H1 (cell line): Measurements from ENCODE around the gene MACROH2A1. TPM values are rescaled to one million over a fixed set of nuclear protein-coding genes. Genes with fewer than 3 reads are reported as not detected.

Experiments
- CTCF ChIA-PET: fragments of 300-600 bp; sonication (Branson Sonifier 250); formaldehyde crosslinking; loops from one replicate; lab custom pipeline; 2021; ENCODE audit not compliant: partially characterized antibody; lab: Charles Lee
- POLR2A ChIA-PET: fragments of 300-600 bp; sonication (Branson Sonifier 250); formaldehyde crosslinking; loops from one replicate; lab custom pipeline; 2021; ENCODE audit warnings: inconsistent platforms; ENCODE audit not compliant: partially characterized antibody; lab: Charles Lee
- DNase-seq, 2 experiments: peaks; one replicate each; pipeline versions ENCODE4 v3.0.0 to v3.0.0-alpha.2; 2010 to 2022; ENCODE audit warnings: low spot score in 2 of 2, low read depth in 1 of 2, mixed read lengths in 1 of 2
- FAIRE-seq: peaks from 2 replicates; lab custom pipeline; 2011; peaks lifted over from hg19 to GRCh38; lab: Jason Lieb, UNC
- H2AFZ ChIP-seq: 2 replicates; pipeline ENCODE4 v1.8.1; 2012; ENCODE audit warnings: low read length, inconsistent platforms
- H2AK5ac ChIP-seq: 2 replicates; pipeline ENCODE4 v1.6.1; 2013; ENCODE audit warnings: low read depth, low read length
- H2BK120ac ChIP-seq: replicated peaks from 2 replicates; pipeline ENCODE3; 2013; ENCODE audit warnings: low read depth, low read length, inconsistent platforms
- H2BK12ac ChIP-seq: 2 replicates; pipeline ENCODE4 v1.6.1; 2013; ENCODE audit warnings: low read depth, low read length
- H2BK15ac ChIP-seq: 2 replicates; pipeline ENCODE4 v1.6.1; 2013; ENCODE audit warnings: low read length
- H2BK20ac ChIP-seq: 2 replicates; pipeline ENCODE4 v1.6.1; 2013; ENCODE audit warnings: low read length
- H2BK5ac ChIP-seq: 2 replicates; pipeline ENCODE4 v1.6.1; 2013; ENCODE audit warnings: low read depth, low read length
- H3K14ac ChIP-seq: 2 replicates; pipeline ENCODE4 v1.6.1; 2013; ENCODE audit warnings: inconsistent platforms; ENCODE audit not compliant: insufficient read length
- H3K18ac ChIP-seq: 2 replicates; pipeline ENCODE4 v1.6.1; 2013; ENCODE audit warnings: low read length; ENCODE audit errors: extremely low read depth
- H3K23ac ChIP-seq: 2 replicates; pipeline ENCODE4 v1.6.1; 2013; ENCODE audit warnings: inconsistent platforms; ENCODE audit not compliant: insufficient read length
- H3K23me2 ChIP-seq: 2 replicates; pipeline ENCODE4 v1.6.1; 2013; ENCODE audit warnings: low read depth, low read length
- H3K27ac ChIP-seq: 2 replicates; pipeline ENCODE4 v1.6.1; 2011; ENCODE audit warnings: low read depth, low read length, inconsistent platforms
- H3K27me3 ChIP-seq, 4 experiments: replicated peaks in 1 of 4; 1 replicate in 1 of 4; 2 replicates in 3 of 4; pipeline versions ENCODE4 v1.6.1 to v1.8.1; 2011 to 2013; ENCODE audit warnings: low read length in 3 of 4, mild to moderate bottlenecking in 3 of 4, inconsistent platforms in 2 of 4, mixed read lengths in 2 of 4, moderate library complexity in 1 of 4; ENCODE audit not compliant: control insufficient read depth in 3 of 4, insufficient read depth in 3 of 4; ENCODE audit errors: extremely low read depth in 1 of 4
- H3K36me3 ChIP-seq, 4 experiments: 2 replicates each; pipeline versions ENCODE4 v1.6.1 to v1.8.1; 2011 to 2013; ENCODE audit warnings: mild to moderate bottlenecking in 4 of 4, low read length in 3 of 4, moderate library complexity in 2 of 4, control low read depth in 1 of 4, inconsistent platforms in 1 of 4; ENCODE audit not compliant: insufficient read depth in 4 of 4, control insufficient read depth in 2 of 4
- H3K4ac ChIP-seq: replicated peaks from 2 replicates; pipeline ENCODE3; 2013; ENCODE audit warnings: low read length, low read depth, mixed read lengths, inconsistent platforms; ENCODE audit not compliant: insufficient read length
- H3K4me1 ChIP-seq, 4 experiments: replicated peaks in 1 of 4; 1 replicate in 1 of 4; 2 replicates in 3 of 4; pipeline versions ENCODE4 v1.6.1 to v1.8.1; 2011 to 2013; ENCODE audit warnings: low read length in 3 of 4, inconsistent platforms in 2 of 4, mixed read lengths in 1 of 4; ENCODE audit not compliant: insufficient read depth in 4 of 4, control insufficient read depth in 3 of 4
- H3K4me2 ChIP-seq, 2 experiments: 2 replicates each; pipeline versions ENCODE4 v1.6.1 to v1.8.1; 2011 to 2013; ENCODE audit warnings: low read depth in 2 of 2, low read length in 2 of 2, control low read depth in 1 of 2, inconsistent platforms in 1 of 2, mild to moderate bottlenecking in 1 of 2; ENCODE audit not compliant: insufficient read depth in 1 of 2
- H3K4me3 ChIP-seq, 4 experiments: fragments of 200-600, 300-600 bp in 1 of 4; sonication (generic), shearing (Covaris generic), sonication (Bioruptor Twin) in 1 of 4; 2 replicates each; pipeline versions ENCODE4 v1.5.1 to v1.8.1; 2011 to 2016; ENCODE audit warnings: low read length in 4 of 4, low read depth in 3 of 4, control low read depth in 2 of 4, inconsistent platforms in 2 of 4, mild to moderate bottlenecking in 2 of 4, mixed read lengths in 1 of 4, moderate library complexity in 1 of 4; ENCODE audit not compliant: insufficient read depth in 2 of 4; ENCODE audit errors: extremely low read depth in 1 of 4
- H3K56ac ChIP-seq: replicated peaks from 2 replicates; pipeline ENCODE3; 2013; ENCODE audit warnings: low read depth, mild to moderate bottlenecking, mixed read lengths, low read length, inconsistent platforms; ENCODE audit not compliant: insufficient read length
- H3K79me1 ChIP-seq: 2 replicates; pipeline ENCODE4 v1.6.1; 2013; ENCODE audit warnings: low read depth, low read length, control low read depth
- H3K79me2 ChIP-seq, 2 experiments: 2 replicates each; pipeline versions ENCODE4 v1.6.1 to v1.8.1; 2012 to 2013; ENCODE audit warnings: low read length in 2 of 2, mild to moderate bottlenecking in 2 of 2, inconsistent platforms in 1 of 2; ENCODE audit not compliant: insufficient read depth in 2 of 2, control insufficient read depth in 1 of 2
- H3K9ac ChIP-seq, 4 experiments: replicated peaks in 1 of 4; 1 replicate in 1 of 4; 2 replicates in 3 of 4; pipeline versions ENCODE4 v1.6.1 to v1.8.1; 2011 to 2013; ENCODE audit warnings: low read depth in 3 of 4, low read length in 3 of 4, control low read depth in 2 of 4, mild to moderate bottlenecking in 2 of 4, moderate library complexity in 2 of 4, inconsistent platforms in 1 of 4; ENCODE audit errors: extremely low read depth in 1 of 4
- H3K9me3 ChIP-seq, 2 experiments: 2 replicates each; pipeline versions ENCODE4 v1.6.1 to v1.8.1; 2012 to 2013; ENCODE audit warnings: mild to moderate bottlenecking in 2 of 2, moderate library complexity in 2 of 2, control low read depth in 1 of 2, inconsistent platforms in 1 of 2, low read depth in 1 of 2, low read length in 1 of 2, mixed read lengths in 1 of 2; ENCODE audit not compliant: insufficient read depth in 2 of 2
- H4K20me1 ChIP-seq, 2 experiments: replicated peaks in 1 of 2; 2 replicates each; pipeline versions ENCODE3 to v1.8.1; 2011 to 2013; ENCODE audit warnings: inconsistent platforms in 2 of 2, low read length in 2 of 2, mild to moderate bottlenecking in 1 of 2; ENCODE audit not compliant: insufficient read depth in 2 of 2, control insufficient read depth in 1 of 2
- H4K5ac ChIP-seq: 2 replicates; pipeline ENCODE4 v1.6.1; 2013; ENCODE audit warnings: low read length, low read depth, mixed read lengths, inconsistent platforms; ENCODE audit not compliant: insufficient read length
- H4K8ac ChIP-seq: 2 replicates; pipeline ENCODE4 v1.8.0; 2013; ENCODE audit warnings: mild to moderate bottlenecking, moderate library complexity, low read length, inconsistent platforms; ENCODE audit not compliant: insufficient read depth; ENCODE audit errors: extremely low read depth
- H4K91ac ChIP-seq: replicated peaks from 2 replicates; pipeline ENCODE3; 2013; ENCODE audit warnings: low read length, mixed read lengths, inconsistent platforms; ENCODE audit not compliant: insufficient read length
- ATF3 ChIP-seq: IDR thresholded peaks from 2 replicates; pipeline ENCODE4 v1.6.1; 2011; ENCODE audit warnings: low read depth, mild to moderate bottlenecking, low read length; ENCODE audit not compliant: insufficient read depth
- E2F6 ChIP-seq: IDR thresholded peaks from 2 replicates; pipeline ENCODE4 v1.6.1; 2012; ENCODE audit warnings: inconsistent platforms
- KDM1A ChIP-seq: fragments of 200-600, 300-600 bp; sonication (generic); IDR thresholded peaks from 2 replicates; pipeline ENCODE4 v1.7.1; 2016; ENCODE audit warnings: mild to moderate bottlenecking, low read length, borderline replicate concordance
- MAFK ChIP-seq: IDR thresholded peaks from 2 replicates; pipeline ENCODE4 v1.6.1; 2012; ENCODE audit warnings: low read depth, mild to moderate bottlenecking, improper control_type of control experiment, low read length
- MAX ChIP-seq: IDR thresholded peaks from 2 replicates; pipeline ENCODE4 v1.6.1; 2012; ENCODE audit warnings: inconsistent platforms
- RFX5 ChIP-seq: IDR thresholded peaks from 2 replicates; pipeline ENCODE4 v1.6.1; 2011; ENCODE audit warnings: low read depth, low read length, improper control_type of control experiment, borderline replicate concordance
- WGBS, 2 experiments: shearing (Covaris generic) in 1 of 2; methylation state at CpG; one replicate each; pipeline versions ENCODE4 v1.1.6 to v1.1.7; 2013 to 2015; ENCODE audit warnings: low lambda C conversion rate in 2 of 2, mixed read lengths in 2 of 2, inconsistent platforms in 1 of 2, low coverage in 1 of 2, missing lambda C conversion rate in 1 of 2; ENCODE audit not compliant: insufficient replicate concordance in 2 of 2, insufficient coverage in 1 of 2, insufficient read length in 1 of 2; ENCODE audit errors: extremely low coverage in 1 of 2, missing lambda C conversion rate in 1 of 2; 5-methylcytosine and 5-hydroxymethylcytosine counted together
- polyA plus RNA-seq, 7 experiments: library from polyadenylated mRNA; depleted of rRNA in 3 of 7; stranded (reverse) in 5 of 7; unstranded in 2 of 7; fragments of >200 nt in 5 of 7; fragments of 200-250 nt in 2 of 7; gene quantifications; 1 replicate in 5 of 7; 2 replicates in 1 of 7; 4 replicates in 1 of 7; pipeline versions ENCODE4 v1.2.1 to v1.2.3, GENCODE V29; 2011 to 2013; ENCODE audit warnings: missing spikeins in 2 of 7, mixed read lengths in 2 of 7
- total RNA-seq: library from RNA; stranded (reverse); fragmentation: NEBNext Ultra II Directional; extraction: Animal tissue kit (Norgen Biotek cat#: 25700); gene quantifications from 2 replicates; pipeline ENCODE4 v1.2.1, GENCODE V29; 2021

The MACROH2A1 gene
- total and polyA plus RNA-seq, 2 of the 8 experiments (the other 6 are each of a cell fraction or from before 2014, with no cell fraction given), result 60.0 to 92.3 TPM

GRCh38 chr5:135307143-135307903, 91.7 kb downstream of the MACROH2A1 start:
- POLR2A ChIA-PET, result no interaction called here
- no peaks in the 10 kb centered on the region for H3K9me3 ChIP-seq
- DNase-seq (no peak), FAIRE-seq (no peak)
- H3K56ac ChIP-seq, result no peak overlapping the region
- TF ChIP-seq MAFK, result no peak
- peak; percentile 62; the same call in 1 of the 2 replicates for TF ChIP-seq MAX
- TF ChIP-seq E2F6, result peak; percentile 60
- TF ChIP-seq RFX5, result no peak
- TF ChIP-seq ATF3, result no peak
- no peak for TF ChIP-seq KDM1A
- no peaks in the 10 kb centered on the region for H3K36me3 ChIP-seq
- no peaks in the 10 kb centered on the region for H3K79me2 ChIP-seq
- H3K27ac ChIP-seq, result no peak overlapping the region
- no peak overlapping the region; the same call in none of the 2 replicates for H3K18ac ChIP-seq
- H2AK5ac ChIP-seq, result no peak overlapping the region
- 0 out of 2 replicates have a peak overlapping the region, but pooled peaks have one; percentile 7 for H2BK12ac ChIP-seq
- H3K4ac ChIP-seq, result no peak overlapping the region
- H4K8ac ChIP-seq, result peak overlapping the region; percentile 66
- H3K27me3 ChIP-seq, result peaks cover 0 to 7% (median under 1%) of the 10 kb centered on the region in 4 experiments; a peak in 2 of 7 replicates
- no peak overlapping the region for H2BK120ac ChIP-seq
- no peak overlapping the region for H3K14ac ChIP-seq
- H4K20me1 ChIP-seq, result no peaks in the 10 kb centered on the region
- H2BK5ac ChIP-seq, result no peak overlapping the region
- peak overlapping the region in 1 of 4 experiments; percentile 23; a peak in 1 of 7 replicates for H3K9ac ChIP-seq
- H2BK15ac ChIP-seq, result no peak overlapping the region
- H4K5ac ChIP-seq, result peak overlapping the region; percentile 6
- H3K79me1 ChIP-seq, result no peaks in the 10 kb centered on the region
- H2AFZ ChIP-seq, result peak overlapping the region; percentile 95
- H3K23me2 ChIP-seq, result no peaks in the 10 kb centered on the region; the same call in 1 of the 2 replicates
- 80% methylated on average over 21 of the region's 23 CpGs; no CpG with 5 or more reads in 1 of the 2 experiments for WGBS, 2 experiments
- H4K91ac ChIP-seq, result peak overlapping the region; percentile 5
- H3K4me2 ChIP-seq, result no peak overlapping the region
- peaks cover 0 to 11% (median 2%) of the 10 kb centered on the region in 4 experiments; a peak in 3 of 7 replicates for H3K4me1 ChIP-seq
- CTCF ChIA-PET, result no interaction called here
- no peak overlapping the region for H3K4me3 ChIP-seq
- no peak overlapping the region for H2BK20ac ChIP-seq
- H3K23ac ChIP-seq, result no peak overlapping the region
